Mesendoderm (in vitro differentiated cells): ENCODE results near the gene RNF208.

Source experiments
- DNase-seq: peaks from one replicate; pipeline ENCODE4 v3.0.0; 2013
- H2AK5ac ChIP-seq: 2 replicates; pipeline ENCODE4 v1.6.1; 2013; ENCODE audit warnings: low read length, inconsistent platforms
- H2BK120ac ChIP-seq: 2 replicates; pipeline ENCODE4 v1.6.1; 2013; ENCODE audit warnings: low read depth, mild to moderate bottlenecking, low read length, moderate library complexity, mixed read lengths
- H2BK15ac ChIP-seq: replicated peaks from 2 replicates; pipeline ENCODE4 v1.6.1; 2013; ENCODE audit warnings: low read depth, mild to moderate bottlenecking, moderate library complexity
- H2BK5ac ChIP-seq: 2 replicates; pipeline ENCODE4 v1.6.1; 2013; ENCODE audit warnings: low read length, inconsistent platforms
- H3K18ac ChIP-seq: 2 replicates; pipeline ENCODE4 v1.6.1; 2013; ENCODE audit warnings: mild to moderate bottlenecking, low read length, mixed read lengths
- H3K23ac ChIP-seq: one replicate; pipeline ENCODE4 v1.6.1; 2013; ENCODE audit warnings: low read length
- H3K27ac ChIP-seq: 2 replicates; pipeline ENCODE4 v1.5.1; 2013; ENCODE audit warnings: low read depth, mild to moderate bottlenecking, inconsistent platforms, low read length, moderate library complexity
- H3K27me3 ChIP-seq: 2 replicates; pipeline ENCODE4 v1.6.1; 2013; ENCODE audit warnings: low read length, control low read depth, mild to moderate bottlenecking, inconsistent platforms; ENCODE audit not compliant: insufficient read depth, poor library complexity
- H3K36me3 ChIP-seq: 2 replicates; pipeline ENCODE4 v1.6.1; 2013; ENCODE audit warnings: low read length, inconsistent platforms; ENCODE audit not compliant: control insufficient read depth, insufficient read depth
- H3K4ac ChIP-seq: one replicate; pipeline ENCODE4 v1.6.1; 2013; ENCODE audit warnings: low read depth, mild to moderate bottlenecking, low read length, moderate library complexity
- H3K4me1 ChIP-seq: 2 replicates; pipeline ENCODE4 v1.6.1; 2013; ENCODE audit warnings: low read depth, low read length, inconsistent platforms; ENCODE audit not compliant: control insufficient read depth
- H3K4me2 ChIP-seq: 2 replicates; pipeline ENCODE4 v1.6.1; 2013; ENCODE audit warnings: low read length
- H3K4me3 ChIP-seq: 2 replicates; pipeline ENCODE4 v1.5.1; 2013; ENCODE audit warnings: mild to moderate bottlenecking, low read length
- H3K56ac ChIP-seq: one replicate; pipeline ENCODE4 v1.6.1; 2013; ENCODE audit warnings: low read length
- H3K79me1 ChIP-seq: 2 replicates; pipeline ENCODE4 v1.6.1; 2013; ENCODE audit warnings: low read length, inconsistent platforms
- H3K79me2 ChIP-seq: 2 replicates; pipeline ENCODE4 v1.6.1; 2013; ENCODE audit warnings: mild to moderate bottlenecking, low read length; ENCODE audit not compliant: control insufficient read depth, insufficient read depth
- H3K9ac ChIP-seq: 2 replicates; pipeline ENCODE4 v1.6.1; 2013; ENCODE audit warnings: low read length, inconsistent platforms
- H4K5ac ChIP-seq: one replicate; pipeline ENCODE4 v1.6.1; 2013; ENCODE audit warnings: low read length
- H4K8ac ChIP-seq: one replicate; pipeline ENCODE4 v1.6.1; 2013; ENCODE audit warnings: low read depth, mild to moderate bottlenecking, control low read depth, low read length, moderate library complexity
- WGBS: extraction: QIAGEN DNeasy Blood & Tissue Kit; methylation state at CpG from one replicate; pipeline ENCODE4 v1.1.7; 2013; ENCODE audit warnings: low lambda C conversion rate, missing lambda C conversion rate; ENCODE audit not compliant: insufficient coverage; ENCODE audit errors: extremely low coverage; 5-methylcytosine and 5-hydroxymethylcytosine counted together

RNF208 gene

DNA sequence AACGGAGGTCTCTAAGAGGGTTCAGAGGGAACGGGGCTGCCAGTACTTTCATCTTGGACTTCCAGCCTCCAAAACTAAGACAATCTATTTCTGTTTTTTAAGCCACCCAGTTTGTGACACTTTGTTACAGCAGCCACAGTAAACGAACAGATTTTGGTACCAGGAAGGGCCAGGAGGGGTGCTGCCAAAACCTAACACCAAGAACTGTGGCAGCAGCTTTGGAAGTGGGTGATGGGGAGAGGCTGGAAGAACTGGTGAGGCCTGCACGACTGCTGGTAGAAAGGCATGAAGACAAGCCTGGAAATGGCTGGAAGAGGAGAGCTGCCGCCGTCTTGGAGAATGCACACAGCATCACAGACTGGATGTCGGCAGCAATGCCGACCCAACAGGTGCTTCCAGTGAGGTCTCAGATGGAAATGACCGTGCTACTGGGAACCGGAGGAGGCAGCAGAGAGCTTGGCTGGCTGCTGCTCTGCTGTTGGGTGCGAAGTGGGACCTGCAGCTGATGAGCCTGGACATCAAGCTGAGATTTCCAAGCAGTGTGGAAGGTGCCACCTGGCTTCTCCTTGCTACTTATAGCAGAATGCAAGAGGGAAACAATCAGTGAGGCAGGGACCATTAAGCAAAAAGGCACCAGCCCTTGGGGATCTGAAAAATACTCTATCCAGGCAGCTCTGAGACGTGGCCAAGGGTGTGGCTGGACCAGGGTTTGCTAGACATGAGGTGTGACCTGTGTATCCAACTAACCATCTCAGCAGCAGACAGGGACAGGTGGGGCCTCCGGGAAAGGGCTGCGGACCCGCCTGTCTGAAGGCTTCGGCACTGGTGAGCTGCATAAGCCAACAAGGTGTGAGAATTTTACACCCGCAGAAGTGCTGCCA, 45.5 kb downstream of the RNF208 start:
- H2BK15ac ChIP-seq = no peak overlapping the region
- no peak overlapping the region for H3K4me3 ChIP-seq
- H2BK120ac ChIP-seq = no peak overlapping the region
- H3K79me1 ChIP-seq = no peaks in the 10 kb centered on the region
- no peak overlapping the region for H2AK5ac ChIP-seq
- no peak overlapping the region for H3K9ac ChIP-seq
- H3K79me2 ChIP-seq = no peaks in the 10 kb centered on the region
- no peaks in the 10 kb centered on the region for H3K4me1 ChIP-seq
- no peak overlapping the region for H2BK5ac ChIP-seq
- no CpG with 5 or more reads among the region's 17 CpGs for WGBS
- peak; percentile 55 for DNase-seq
- H3K4me2 ChIP-seq = no peak overlapping the region
- no peak overlapping the region for H4K8ac ChIP-seq
- H3K23ac ChIP-seq = no peak overlapping the region
- no peak overlapping the region for H3K27ac ChIP-seq
- no peaks in the 10 kb centered on the region for H3K27me3 ChIP-seq
- H3K56ac ChIP-seq = no peak overlapping the region
- no peak overlapping the region for H3K18ac ChIP-seq
- no peak overlapping the region for H4K5ac ChIP-seq
- no peaks in the 10 kb centered on the region for H3K36me3 ChIP-seq
- H3K4ac ChIP-seq = no peak overlapping the region

DNA sequence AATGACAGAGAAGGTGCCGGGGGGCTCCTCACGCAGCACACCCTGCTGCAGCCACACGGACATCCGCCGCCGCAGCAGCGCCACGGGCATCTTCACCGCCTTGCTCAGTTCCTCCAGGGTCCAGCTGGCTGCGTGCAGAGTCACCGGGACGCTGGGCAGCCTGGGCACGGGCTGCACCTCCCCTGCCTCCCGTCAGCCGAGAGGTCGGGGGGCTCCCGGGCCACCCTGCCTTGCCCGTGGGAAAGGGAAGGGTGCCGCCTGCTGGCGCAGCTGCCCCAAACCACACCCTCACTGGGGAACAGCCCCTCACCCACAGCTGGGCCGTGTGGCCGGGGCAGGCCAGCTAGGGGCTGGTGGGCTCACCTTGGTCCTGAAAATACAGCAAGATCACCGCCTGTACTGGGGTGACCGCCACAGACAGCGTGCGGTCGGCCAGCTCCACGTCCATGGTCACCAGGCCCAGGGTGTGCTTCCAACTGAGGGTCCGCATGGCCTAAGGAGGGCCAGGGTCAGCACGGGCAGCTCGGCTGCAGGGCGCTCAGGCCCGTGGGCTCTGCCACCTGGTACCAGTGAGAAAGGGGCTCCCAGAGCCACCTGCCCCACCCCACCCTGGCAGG, 46.6 kb downstream of the RNF208 start:
- H2AK5ac ChIP-seq = no peak overlapping the region
- H3K27me3 ChIP-seq = peaks cover 2% of the 10 kb centered on the region
- WGBS = no CpG with 5 or more reads among the region's 33 CpGs
- H3K27ac ChIP-seq = no peak overlapping the region
- H4K8ac ChIP-seq = no peak overlapping the region
- no peak overlapping the region for H3K9ac ChIP-seq
- no peak overlapping the region for H3K23ac ChIP-seq
- no peak overlapping the region for H2BK15ac ChIP-seq
- no peak overlapping the region for H3K56ac ChIP-seq
- H3K18ac ChIP-seq = no peak overlapping the region
- H3K4me1 ChIP-seq = no peaks in the 10 kb centered on the region
- no peak overlapping the region for H3K4ac ChIP-seq
- no peak overlapping the region for H4K5ac ChIP-seq
- H3K79me1 ChIP-seq = no peaks in the 10 kb centered on the region
- no peak overlapping the region for H2BK120ac ChIP-seq
- H3K4me3 ChIP-seq = no peak overlapping the region
- H3K36me3 ChIP-seq = no peaks in the 10 kb centered on the region
- no peak for DNase-seq
- H2BK5ac ChIP-seq = no peak overlapping the region
- H3K4me2 ChIP-seq = no peak overlapping the region
- H3K79me2 ChIP-seq = no peaks in the 10 kb centered on the region

DNA sequence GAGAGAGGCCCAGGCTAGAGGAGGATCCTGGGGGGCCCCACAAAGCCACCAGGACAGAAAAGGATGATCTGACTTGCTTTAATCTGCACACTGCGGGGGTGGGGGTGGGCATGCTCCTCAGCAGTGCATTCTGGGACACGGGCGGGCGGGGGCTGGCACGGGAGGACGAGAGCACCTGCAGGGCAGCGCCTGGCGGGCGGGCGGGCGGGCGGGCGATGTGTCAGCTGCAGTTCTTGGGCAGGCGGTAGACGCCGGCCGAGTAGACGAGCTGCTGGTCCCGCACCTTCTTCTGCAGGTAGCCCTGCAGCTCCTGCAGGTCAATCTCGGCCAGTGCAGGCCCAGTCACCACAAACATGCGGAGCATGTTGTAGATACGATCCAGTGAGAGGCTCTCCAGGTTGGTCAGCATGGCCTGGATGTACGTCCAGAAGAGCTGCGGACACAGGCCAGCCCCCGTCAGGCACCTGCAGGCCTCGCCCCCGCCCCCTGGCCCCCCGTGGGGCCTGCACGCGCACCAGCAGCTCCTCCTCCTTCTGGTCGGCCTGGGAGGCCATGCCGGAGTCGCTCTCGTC, 47.2 kb downstream of the RNF208 start:
- Histone ChIP-seq H3K4me1 (no peaks in the 10 kb centered on the region), H3K9ac (no peak overlapping the region), H3K18ac (no peak overlapping the region), H3K79me1 (no peaks in the 10 kb centered on the region), H4K8ac (no peak overlapping the region), H3K4ac (no peak overlapping the region), H3K4me3 (no peak overlapping the region), H2BK15ac (no peak overlapping the region), H2BK5ac (no peak overlapping the region), H3K56ac (no peak overlapping the region), H3K27me3 (peaks cover 6% of the 10 kb centered on the region), H3K23ac (no peak overlapping the region), H2AK5ac (no peak overlapping the region), H3K4me2 (no peak overlapping the region), H4K5ac (no peak overlapping the region), H3K79me2 (no peaks in the 10 kb centered on the region), H2BK120ac (no peak overlapping the region), H3K36me3 (no peaks in the 10 kb centered on the region), H3K27ac (no peak overlapping the region)
- peak; percentile 51 for DNase-seq
- no CpG with 5 or more reads among the region's 34 CpGs for WGBS

DNA sequence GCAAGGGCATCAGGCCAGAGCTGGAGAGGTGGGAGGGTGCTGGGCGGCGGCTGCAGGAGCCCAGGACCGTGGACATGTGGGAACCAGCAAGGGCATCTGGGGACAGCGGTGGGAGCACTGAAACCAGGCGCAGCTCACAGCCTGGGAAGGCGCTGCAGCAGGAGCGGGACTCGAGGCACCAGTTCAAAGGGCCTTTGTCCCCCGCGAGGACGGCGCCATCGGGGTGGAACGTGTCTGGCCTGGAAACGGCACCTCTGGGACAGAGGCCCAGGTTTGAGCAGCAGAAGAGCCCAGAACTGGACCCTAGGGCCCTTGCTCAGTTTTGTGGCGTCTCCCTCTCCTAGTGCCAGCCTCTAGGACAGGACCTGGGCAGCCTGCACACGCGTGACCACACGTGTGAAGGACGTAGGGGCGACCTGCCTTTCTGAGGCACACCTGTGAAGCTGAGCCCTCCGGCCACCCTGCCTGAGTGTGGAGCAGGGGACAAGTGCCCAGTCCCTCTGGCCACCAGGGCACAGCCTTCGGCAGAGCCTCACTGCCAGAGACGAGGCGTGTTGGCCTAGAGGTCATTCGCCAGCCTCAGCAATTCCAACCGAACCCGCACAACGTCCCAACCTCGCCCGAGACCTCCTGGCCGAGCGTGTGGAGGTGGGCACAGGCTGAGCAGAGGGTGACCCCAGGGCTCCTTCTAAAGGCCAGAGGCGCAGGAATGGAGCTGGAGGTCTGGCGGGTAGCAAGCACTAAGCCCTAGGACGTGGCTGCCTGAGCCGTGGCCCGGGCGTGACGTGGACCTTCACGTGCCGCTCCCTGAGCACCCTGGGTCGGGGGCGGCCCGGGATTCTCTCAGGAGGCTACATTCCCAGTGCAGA, 48.0 kb downstream of the RNF208 start:
- H4K8ac ChIP-seq = no peak overlapping the region
- H3K79me2 ChIP-seq = no peaks in the 10 kb centered on the region
- H3K4me2 ChIP-seq = no peak overlapping the region
- no peak overlapping the region for H2BK120ac ChIP-seq
- no peak overlapping the region for H3K56ac ChIP-seq
- no peak for DNase-seq
- no peak overlapping the region for H3K4ac ChIP-seq
- no CpG with 5 or more reads among the region's 45 CpGs for WGBS
- no peak overlapping the region for H3K18ac ChIP-seq
- H3K23ac ChIP-seq = no peak overlapping the region
- no peak overlapping the region for H3K4me3 ChIP-seq
- H4K5ac ChIP-seq = no peak overlapping the region
- no peak overlapping the region for H2BK15ac ChIP-seq
- H3K4me1 ChIP-seq = no peaks in the 10 kb centered on the region
- H3K9ac ChIP-seq = no peak overlapping the region
- H3K79me1 ChIP-seq = no peaks in the 10 kb centered on the region
- H3K27ac ChIP-seq = no peak overlapping the region
- H2AK5ac ChIP-seq = no peak overlapping the region
- H3K27me3 ChIP-seq = peaks cover 11% of the 10 kb centered on the region
- H3K36me3 ChIP-seq = no peaks in the 10 kb centered on the region
- H2BK5ac ChIP-seq = no peak overlapping the region

DNA sequence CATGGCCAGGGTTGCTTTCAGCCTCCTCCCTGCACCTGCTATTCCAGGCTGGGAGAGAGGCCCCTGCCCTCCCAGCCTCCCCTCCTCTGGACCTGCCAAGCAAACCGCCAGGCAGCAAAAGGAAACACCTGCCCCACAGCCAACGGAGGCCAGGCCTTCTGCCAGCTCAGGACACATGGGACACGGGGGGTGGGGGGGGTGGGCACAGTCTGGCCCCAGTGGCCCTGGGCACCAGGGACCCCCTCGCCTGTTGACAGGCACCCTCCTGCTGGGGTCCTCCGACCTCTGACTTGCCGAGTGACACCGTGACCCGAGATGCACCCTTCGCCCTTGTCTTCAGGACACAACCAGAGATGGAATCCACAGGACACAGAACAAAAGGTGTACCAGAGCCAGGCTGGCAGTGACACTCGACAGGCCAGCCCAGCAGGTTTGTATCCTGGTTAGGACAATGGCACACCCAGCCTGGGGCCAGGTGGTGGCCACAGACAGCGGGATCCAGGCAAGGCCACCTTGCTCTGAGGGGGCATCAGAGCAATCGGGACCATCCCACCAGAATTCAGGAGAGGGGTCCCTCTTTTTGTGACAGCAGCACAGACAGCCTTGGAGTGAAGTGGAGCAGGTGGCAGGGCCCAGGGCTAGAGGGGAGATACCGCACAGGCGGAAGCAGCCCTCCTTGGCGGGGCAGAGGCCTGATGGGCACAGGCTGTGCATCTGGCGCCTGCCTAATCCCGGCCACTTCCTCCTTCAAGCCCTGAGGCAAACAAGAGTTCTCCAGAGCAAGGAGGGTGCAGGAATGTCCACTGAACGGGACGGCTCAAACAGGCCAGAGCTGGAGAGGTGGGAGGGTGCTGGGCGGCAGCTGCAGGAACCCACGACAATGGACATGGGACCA, 48.9 kb downstream of the RNF208 start:
- H3K27ac ChIP-seq = no peak overlapping the region
- H3K56ac ChIP-seq = no peak overlapping the region
- no peaks in the 10 kb centered on the region for H3K36me3 ChIP-seq
- H3K23ac ChIP-seq = no peak overlapping the region
- H3K27me3 ChIP-seq = peaks cover 16% of the 10 kb centered on the region
- WGBS = no CpG with 5 or more reads among the region's 21 CpGs
- no peak for DNase-seq
- H3K4me1 ChIP-seq = no peaks in the 10 kb centered on the region
- H3K18ac ChIP-seq = no peak overlapping the region
- no peak overlapping the region for H2AK5ac ChIP-seq
- no peak overlapping the region for H4K8ac ChIP-seq
- no peak overlapping the region for H4K5ac ChIP-seq
- no peak overlapping the region for H2BK15ac ChIP-seq
- no peak overlapping the region for H2BK120ac ChIP-seq
- H2BK5ac ChIP-seq = no peak overlapping the region
- no peak overlapping the region for H3K9ac ChIP-seq
- no peak overlapping the region for H3K4ac ChIP-seq
- H3K79me1 ChIP-seq = no peaks in the 10 kb centered on the region
- H3K4me2 ChIP-seq = no peak overlapping the region
- H3K79me2 ChIP-seq = no peaks in the 10 kb centered on the region
- H3K4me3 ChIP-seq = no peak overlapping the region
